Fibroblast of pulmonary artery (primary cell): ENCODE data around the gene HBG1.
"Not testable (repeated sequence)": the region's sequence is repeated elsewhere in the genome, so short reads cannot be mapped to it uniquely, and the experiment has no call there.

Experiments
- DNase-seq: peaks from one replicate; pipeline ENCODE4 v3.0.0-alpha.2; 2010; ENCODE audit warnings: low read depth
- H3K4me3 ChIP-seq: replicated peaks from 2 replicates; pipeline ENCODE4 v1.5.1; 2011; ENCODE audit warnings: low read depth, mild to moderate bottlenecking, control low read depth, low read length, moderate library complexity
- CTCF ChIP-seq: IDR thresholded peaks from 2 replicates; pipeline ENCODE4 v1.5.1; 2011; ENCODE audit warnings: mild to moderate bottlenecking, control low read depth, low read length, inconsistent platforms; ENCODE audit errors: missing control alignments

The HBG1 gene

GRCh38 chr11:5249807-5250396, at the start of gene HBG1:
Gene HBG1, minus strand, starts transcription at chr11:5249857. Its CDS starts 53 bp downstream, at chr11:5249804.
- peak; percentile 29 for DNase-seq
- H3K4me3 ChIP-seq: not testable (repeated sequence)

- no peak for DNase-seq
- no peak for TF ChIP-seq CTCF
- H3K4me3 ChIP-seq: no peak overlapping the region
Measured at GRCh38 chr11:5298451-5298850, 48.8 kb upstream of the HBG1 start.

GRCh38 chr11:5297721-5298323, 48.2 kb upstream of the HBG1 start:
- no peak for TF ChIP-seq CTCF
- no peak overlapping the region for H3K4me3 ChIP-seq
- DNase-seq: peak; percentile 22

GRCh38 chr11:5294342-5294995, 44.8 kb upstream of the HBG1 start:
- not testable (repeated sequence) for DNase-seq, H3K4me3 ChIP-seq

- no peak overlapping the region for H3K4me3 ChIP-seq
- DNase-seq: no peak
- TF ChIP-seq CTCF: no peak
Measured at GRCh38 chr11:5293028-5293427, 43.4 kb upstream of the HBG1 start.

GRCh38 chr11:5291207-5291838, 41.7 kb upstream of the HBG1 start:
- no peak overlapping the region for H3K4me3 ChIP-seq
- peak; percentile 63 for DNase-seq
- peak; percentile 85 for TF ChIP-seq CTCF

- H3K4me3 ChIP-seq: no peak overlapping the region
- no peak for DNase-seq
- no peak for TF ChIP-seq CTCF
Measured at GRCh38 chr11:5290106-5290505, 40.4 kb upstream of the HBG1 start.
